LNCAP (cell line): Measurements from ENCODE around the gene IRS1.
A peak's percentile ranks its signal among the peaks of the same experiment; 100 is the strongest.

Experiments
- TF ChIP-seq, protein P1 (sequence below): fragments of 450-650 bp; IDR thresholded peaks from 2 replicates; pipeline ENCODE4 v1.5.1; 2017; ENCODE audit warnings: mild to moderate bottlenecking

IRS1 gene

DNA sequence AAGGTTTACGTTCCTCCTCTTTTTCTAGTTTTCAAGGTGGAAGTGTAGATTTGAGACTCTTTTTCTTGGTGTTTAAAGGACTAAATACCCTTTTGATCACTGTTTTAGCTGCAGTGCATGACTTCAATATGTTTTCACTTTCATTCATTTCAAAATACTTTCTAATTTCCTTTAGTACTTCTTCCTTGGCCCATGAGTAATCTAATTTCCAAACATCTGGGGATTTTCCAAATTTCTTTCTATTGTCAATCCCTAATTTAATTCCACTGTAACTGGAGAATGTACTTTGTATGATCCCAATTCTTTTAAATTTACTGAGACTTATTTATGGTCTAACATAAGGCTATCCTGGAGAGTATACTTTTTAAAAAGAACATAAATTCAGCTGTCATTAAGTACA is 32.4 kb upstream of the IRS1 start:
- TF ChIP-seq, protein P1, sequence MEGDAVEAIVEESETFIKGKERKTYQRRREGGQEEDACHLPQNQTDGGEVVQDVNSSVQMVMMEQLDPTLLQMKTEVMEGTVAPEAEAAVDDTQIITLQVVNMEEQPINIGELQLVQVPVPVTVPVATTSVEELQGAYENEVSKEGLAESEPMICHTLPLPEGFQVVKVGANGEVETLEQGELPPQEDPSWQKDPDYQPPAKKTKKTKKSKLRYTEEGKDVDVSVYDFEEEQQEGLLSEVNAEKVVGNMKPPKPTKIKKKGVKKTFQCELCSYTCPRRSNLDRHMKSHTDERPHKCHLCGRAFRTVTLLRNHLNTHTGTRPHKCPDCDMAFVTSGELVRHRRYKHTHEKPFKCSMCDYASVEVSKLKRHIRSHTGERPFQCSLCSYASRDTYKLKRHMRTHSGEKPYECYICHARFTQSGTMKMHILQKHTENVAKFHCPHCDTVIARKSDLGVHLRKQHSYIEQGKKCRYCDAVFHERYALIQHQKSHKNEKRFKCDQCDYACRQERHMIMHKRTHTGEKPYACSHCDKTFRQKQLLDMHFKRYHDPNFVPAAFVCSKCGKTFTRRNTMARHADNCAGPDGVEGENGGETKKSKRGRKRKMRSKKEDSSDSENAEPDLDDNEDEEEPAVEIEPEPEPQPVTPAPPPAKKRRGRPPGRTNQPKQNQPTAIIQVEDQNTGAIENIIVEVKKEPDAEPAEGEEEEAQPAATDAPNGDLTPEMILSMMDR = no peak

DNA sequence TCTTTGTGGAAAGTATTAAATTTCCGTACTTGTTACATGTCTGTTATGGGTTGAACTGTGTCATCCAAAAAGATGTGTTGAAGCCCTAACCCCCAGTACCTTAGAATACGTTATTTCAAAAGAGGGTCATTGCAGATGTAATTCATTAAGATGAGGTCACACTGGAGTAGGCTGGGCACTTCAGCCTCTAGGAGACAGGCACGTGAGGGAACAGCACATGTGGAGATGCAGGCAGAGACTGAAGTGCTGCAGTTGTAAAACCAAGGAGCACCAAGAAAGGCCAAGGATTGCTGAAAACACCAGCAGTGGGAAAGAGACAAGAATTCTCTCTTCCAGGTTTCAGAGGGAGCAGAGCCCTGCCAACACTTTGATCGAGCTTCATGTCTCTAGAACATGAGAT is 31.6 kb upstream of the IRS1 start:
- TF ChIP-seq, protein P1 = no peak

DNA sequence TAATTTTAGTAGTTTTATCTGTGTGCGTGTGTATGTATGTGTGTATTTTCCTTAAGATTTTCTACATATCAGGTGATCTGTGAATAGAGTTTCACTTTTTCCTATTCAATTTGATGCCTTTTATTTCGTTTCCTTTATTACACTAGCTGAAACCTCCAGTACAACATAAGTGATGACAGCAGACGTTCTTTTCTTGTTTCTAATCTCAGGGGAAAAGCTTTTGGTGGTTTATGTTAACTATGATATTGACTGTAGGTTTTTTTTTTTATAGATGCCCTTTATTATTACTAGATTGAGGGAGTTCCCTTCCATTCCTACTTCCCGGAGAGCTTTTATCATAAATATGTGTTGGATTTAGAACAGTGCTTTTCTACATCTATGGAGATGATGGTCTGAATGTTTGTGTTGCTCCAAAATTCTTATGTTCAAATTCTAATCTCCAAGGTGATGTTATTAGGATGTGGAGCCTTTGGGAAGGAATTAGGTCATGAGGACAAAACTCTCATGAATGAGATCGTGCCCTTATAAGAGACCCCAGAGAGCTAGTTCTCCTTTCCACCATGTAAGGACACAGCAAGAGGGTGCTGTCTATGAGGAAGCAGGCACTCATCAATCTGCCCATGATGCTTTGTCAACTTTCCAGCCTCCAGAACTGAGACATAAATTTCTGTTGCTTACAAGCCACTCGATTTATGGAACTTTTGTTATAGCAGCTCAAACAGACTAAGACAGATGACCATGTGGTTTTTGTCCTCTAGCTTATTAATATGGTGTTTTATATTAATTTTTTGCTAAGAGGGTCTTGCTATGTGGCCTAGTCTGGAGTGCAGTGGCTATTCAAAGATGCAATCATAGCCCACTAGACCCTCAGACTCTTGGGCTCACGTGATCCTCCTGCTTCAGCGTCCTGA is 30.4 kb upstream of the IRS1 start:
- TF ChIP-seq, protein P1 = no peak

DNA sequence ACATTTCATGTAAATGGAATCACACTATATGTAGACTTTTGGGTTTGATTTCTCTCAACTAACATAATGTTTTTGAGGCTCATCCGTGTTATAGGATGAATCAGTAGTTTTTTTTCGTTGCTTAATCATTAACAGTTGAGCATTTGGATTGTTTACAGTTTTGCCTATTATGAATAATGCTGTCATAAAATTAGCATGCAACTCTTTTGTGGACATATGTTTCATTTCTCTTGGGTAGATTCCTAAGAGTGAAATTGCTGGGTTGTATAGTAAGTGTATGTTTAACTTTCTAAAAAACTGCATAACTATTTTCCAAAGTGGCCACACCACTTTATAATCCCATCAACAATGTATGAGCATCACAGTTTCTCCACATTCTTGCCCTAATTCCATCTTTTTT is 28.6 kb upstream of the IRS1 start:
- TF ChIP-seq, protein P1 = no peak

DNA sequence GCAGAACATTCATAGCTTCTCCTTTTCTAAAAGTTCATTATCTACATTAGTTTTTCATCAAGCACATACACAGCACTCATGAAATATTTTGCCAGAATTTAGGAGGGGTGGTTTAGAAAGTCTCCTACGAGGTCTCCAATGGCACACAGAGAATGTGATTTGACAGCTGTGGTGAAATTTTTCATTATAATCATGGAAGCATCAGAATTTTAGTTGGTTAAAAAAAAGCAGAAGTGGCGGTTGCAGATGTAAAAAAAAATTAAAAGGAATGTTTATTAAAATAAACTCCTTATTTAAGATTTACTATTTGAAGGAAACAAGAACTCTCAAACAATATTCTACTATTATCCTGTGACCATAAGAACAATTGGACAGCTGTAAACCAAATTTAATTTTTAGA is 25.4 kb upstream of the IRS1 start:
- TF ChIP-seq, protein P1 = no peak

DNA sequence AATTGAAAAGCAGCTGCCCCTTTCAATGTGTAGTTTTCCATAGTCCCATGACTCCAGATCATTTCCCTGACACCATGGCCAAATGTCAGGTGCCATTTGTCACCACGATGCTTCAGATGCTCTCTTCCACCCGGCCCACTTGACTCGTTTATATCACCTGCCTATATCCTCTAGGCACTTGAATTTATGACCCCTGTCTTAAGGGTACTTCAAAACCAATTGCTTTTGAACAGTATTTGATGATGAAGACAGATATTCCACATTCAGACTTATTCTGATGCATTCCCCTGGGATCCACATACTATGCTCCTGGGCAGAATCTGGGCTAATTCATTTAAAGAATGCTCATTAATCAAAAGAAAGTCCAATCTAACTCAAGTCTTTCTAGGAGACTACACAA is 19.3 kb upstream of the IRS1 start:
- TF ChIP-seq, protein P1 = no peak

DNA sequence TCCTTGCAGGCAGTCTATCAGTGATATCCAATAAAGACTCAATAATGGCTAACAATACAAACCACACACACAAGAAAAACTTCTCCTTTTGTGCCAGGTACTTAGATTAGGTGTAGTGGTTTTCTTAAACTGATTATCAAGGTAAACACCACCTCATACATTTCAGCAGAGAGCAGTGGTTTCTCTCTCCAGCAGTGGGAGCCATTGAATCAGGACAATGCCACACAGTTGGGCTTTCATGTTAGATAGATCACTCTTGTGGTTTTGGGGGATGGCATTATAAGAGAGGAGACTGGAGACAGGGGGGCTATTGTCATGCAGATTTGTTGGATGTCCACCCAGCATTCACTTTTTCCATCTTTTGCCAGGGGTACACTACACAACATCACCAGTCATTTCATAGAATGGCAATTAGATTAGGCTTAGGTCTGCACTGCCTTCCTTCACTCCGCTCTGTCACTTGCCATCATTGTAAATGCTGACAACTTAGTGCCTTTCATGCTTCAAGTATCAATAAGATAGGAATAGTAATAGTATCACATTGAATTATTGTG is 13.6 kb upstream of the IRS1 start:
- TF ChIP-seq, protein P1 = peak; percentile 48
